Limb (tissue), 2 donors: ENCODE results near the gene WDR4.
"Not testable (repeated sequence)": the region's sequence is repeated elsewhere in the genome, so short reads cannot be mapped to it uniquely, and the experiment has no call there.

Experiments used
- DNase-seq, 2 donors: peaks; one replicate each; pipeline ENCODE4 v3.0.0-alpha.2; 2016; ENCODE audit errors: extremely low spot score in 2 of 2

WDR4 gene

DNA sequence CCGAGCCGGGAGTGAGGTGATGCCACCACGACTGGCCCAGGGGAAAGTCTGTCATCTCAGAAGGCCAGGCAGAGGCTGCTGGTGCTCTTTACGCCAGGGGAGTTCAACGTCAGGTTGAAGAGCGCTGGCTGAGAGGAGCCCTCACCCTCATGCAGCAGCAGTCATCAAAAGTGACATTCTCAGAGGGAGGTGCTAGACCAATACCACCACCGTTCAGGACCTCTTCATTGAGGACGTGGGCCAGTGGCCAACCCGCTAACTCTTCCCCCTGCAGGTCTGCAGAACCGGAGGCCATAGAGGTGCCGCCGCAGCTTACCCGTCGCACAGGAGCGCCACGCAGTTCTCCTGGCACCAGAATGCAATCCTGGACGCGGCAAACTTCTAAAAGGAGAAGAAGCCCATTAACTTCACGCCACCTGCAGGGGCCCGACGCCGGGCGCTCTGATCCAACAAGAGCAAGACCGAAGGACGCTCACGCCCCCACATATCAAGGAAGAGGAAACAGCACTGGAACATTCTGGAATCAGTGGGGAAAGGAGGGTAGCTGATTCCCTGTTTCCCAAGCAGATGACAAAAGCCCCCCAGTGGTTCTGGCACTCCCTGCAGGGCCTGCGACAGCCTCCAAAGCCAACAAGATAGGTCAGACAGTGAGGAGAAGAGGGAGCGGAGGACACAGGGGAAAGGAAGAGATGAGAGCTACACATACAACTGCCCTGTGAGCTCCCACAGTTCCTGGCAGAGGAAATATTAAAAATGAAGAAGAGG, 24.9 kb downstream of the WDR4 start:
- no peak for DNase-seq

DNA sequence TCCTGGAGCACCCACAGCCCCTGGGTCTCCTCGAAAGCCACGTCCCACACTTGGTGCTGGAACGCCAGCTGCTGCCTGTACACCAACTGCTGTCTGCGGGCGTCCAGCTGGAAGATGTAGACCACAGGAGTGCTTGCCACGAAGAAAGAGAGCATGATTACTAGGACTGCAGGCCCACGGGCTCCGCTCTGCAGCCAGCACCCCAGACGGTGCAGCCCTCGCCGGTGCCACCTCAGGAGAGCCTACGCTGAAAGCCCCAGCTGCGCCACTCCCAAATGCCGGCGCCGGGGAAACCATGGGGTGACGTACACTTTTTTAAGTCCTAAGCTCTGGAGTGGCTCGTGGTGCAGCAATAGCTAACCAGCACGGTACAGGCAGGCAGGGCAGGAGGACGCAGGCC, 25.7 kb downstream of the WDR4 start:
- no peak for DNase-seq

GRCh38 chr21:42852925-42853570, 26.3 kb downstream of the WDR4 start:
- DNase-seq = no peak

GRCh38 chr21:42851812-42852665, 27.3 kb downstream of the WDR4 start:
- DNase-seq = no peak

DNA sequence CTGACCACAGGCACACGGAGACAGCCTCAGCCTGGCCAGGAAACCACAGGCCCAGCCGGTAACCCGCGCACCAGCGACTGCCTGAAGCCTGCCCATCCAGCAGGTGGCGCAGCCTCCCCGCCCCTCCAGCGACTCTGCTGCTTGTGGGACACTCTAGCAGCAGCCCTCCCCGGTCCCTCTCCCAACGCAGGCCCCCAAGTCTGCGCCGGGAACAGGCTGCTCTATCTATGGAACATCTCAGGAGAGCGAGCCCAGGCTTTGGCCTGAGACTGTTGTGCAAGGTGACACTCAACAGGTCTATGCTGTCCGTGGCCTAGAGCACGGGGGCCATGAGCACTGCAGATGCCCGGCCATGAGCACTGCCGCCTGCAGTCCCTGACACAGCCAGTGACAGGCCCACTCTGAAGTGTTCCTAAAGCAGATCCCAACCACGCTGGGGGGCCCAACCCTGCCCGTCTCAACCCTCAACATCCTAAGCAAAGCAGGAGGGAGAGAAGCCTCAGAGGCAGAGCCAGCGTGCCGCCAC, 28.4 kb downstream of the WDR4 start:
- no peak for DNase-seq

DNA sequence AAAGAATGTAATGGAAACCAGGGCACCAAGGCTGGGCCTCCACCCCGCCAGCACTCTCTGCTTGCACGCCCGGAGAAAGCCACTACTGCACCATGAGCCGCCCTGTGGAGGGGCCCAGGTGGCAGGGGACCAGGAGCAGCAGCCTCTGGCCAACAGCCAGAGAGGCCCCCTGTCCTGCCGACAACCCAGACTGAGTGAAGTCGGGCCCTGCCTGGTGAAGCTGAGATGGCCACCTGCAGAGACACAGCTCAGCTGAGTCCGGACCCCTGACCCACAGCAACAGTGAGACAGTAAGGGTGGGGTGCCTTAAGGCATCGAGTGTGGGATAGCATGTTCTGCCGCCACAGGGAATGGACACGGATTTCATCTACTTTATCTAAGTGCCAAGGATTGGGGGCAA, 28.9 kb downstream of the WDR4 start:
- DNase-seq = no peak

DNA sequence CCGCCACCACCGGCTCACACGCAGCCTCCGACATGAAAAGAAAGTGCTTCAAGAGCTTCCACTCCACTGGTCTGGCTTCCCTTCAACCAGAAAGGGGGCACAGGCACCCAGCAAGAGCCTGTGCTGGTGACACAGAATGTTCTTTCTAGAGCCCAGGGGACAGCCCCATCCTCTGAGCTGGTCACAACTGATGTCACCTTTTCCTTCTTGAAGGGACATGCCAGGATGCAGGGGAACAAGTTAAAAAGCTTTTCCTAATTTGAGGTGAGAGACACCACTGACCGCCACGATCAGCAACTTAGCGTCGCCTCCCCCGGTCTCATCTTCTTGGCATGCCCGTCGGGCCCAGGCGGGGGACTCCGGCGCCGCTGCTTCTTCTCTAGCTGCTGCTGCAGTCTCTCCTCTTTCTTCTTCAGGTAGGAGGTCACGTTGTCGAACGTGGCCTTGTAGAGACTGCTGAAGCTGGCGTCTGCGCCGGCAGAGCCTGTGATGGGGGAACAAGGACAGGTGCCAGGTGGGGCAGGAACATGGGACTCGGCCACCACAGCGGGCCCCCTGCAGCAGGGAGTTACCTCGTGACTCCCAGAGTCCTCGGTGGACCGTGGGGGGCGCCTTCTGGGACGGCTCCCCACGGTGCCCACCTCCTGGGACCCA, 29.5 kb downstream of the WDR4 start:
- no peak for DNase-seq

- no peak for DNase-seq
Observed at GRCh38 chr21:42848932-42849758, 30.2 kb downstream of the WDR4 start.

DNA sequence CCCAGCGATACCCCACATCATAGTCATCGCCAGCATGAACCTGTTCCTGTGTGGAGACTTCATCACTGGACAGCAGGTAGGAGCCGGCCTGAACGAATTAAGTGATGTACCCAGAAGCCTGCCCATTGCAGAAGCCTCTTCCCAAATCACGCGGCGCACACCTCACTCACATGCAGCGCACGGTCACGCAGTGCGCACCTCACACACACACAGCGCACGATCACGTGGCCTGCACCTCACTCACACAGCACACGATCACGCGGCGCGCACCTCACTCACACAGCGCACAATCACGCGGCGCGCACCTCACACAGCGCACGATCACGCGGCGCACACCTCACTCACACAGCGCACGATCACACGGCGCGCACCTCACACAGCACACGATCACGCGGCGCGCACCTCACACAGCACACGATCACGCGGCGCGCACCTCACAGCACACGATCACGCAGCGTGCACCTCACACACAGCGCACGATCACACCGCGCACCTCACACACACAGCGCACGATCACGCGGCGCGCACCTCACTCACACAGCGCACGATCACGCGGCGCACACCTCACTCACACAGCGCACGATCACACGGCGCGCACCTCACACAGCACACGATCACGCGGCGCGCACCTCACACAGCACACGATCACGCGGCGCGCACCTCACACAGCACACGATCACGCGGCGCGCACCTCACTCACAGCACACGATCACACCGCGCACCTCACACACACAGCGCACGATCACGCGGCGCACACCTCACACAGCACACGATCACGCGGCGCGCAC, 31.0 kb downstream of the WDR4 start:
- DNase-seq = not testable (repeated sequence)

DNA sequence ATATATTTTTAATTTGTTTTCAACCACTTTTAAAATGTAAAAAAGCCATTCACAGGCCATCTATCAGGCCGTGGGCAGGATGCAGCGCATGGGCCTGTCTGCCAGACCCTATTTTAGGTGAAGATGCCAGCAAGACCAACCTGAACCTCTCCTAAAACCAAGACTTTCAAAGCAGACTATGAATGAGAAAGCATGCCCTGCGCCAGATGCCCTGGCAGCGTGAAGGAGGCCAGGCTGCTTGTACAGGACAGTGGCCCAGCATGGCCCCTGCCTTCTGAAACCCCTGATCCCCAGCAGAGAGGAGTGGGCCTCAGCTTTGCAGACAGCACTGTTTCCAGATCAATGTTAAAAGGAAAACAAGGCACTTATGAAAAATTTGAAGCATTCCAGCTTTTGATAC, 31.6 kb downstream of the WDR4 start:
- peak in 1 of 2 donors; percentile 9 for DNase-seq

- DNase-seq = peak in 1 of 2 donors; percentile 8
Observed at GRCh38 chr21:42847051-42847707, 32.2 kb downstream of the WDR4 start.

- peak in 1 of 2 donors; percentile 6 for DNase-seq
Observed at GRCh38 chr21:42846221-42846620, 33.1 kb downstream of the WDR4 start.

DNA sequence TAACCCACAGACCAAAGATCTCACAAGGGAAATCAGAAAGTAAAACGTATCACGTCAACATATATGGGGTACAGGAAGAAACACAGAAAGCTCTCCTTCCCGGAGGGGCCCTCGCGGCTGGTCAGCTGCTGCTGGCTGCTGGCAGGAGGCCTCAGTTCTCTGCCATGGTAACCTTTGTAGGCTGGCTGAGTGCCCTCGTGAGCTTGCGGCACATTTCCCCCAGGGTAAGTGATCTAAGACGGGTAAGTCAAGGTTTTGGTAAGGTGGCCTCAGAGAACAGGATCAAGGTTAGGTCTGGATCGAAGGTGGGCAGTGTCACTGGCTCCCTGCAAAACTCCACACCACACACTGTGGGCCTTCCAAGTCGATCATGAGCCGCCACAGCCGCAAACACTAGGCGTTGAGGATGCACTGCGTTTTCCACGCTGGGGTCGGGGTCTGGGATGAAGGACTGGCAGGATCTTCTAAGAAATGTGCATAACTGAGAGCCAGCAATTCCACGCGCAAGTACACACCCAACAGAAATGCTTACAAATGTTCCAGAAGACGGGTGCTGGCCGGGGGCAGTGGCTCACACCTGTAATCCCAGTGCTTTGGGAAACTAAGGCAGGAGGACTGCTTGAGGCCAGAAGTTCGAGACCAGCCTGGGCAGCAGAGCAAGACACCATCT, 33.9 kb downstream of the WDR4 start:
- peak in 1 of 2 donors; percentile 33 for DNase-seq

DNA sequence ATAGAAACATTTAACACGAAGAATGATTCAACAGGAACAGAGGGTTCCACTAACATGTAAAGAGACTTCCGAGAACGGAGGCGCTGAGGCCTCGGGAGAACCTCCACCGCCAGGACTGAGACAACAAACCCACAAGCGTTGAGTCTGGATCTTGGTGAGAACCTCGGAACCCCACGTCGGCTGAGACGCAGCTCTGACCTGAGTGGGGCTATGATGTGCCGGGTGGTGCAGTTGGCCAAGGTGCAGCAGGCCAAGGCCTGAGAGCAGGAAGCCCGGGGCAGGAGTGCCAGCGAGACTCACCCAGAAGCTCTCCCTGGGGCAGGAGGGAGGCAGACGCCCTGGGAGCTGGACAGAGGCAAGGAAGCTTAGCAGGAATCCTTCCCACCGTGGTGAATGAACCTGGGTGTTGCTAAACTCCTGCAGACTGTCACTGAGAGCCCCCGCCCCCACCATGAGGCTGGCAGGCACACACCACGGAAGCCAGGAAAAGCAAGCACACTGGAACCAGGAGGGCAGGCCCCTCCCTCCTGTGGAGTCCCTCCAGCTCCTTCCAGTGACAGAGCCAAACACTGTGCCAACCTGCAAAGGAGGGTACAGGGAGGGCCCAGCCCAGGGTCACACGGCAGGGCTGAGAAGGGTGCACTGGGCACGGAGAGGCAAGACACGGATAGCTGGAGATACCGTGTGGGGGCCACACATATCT, 34.8 kb downstream of the WDR4 start:
- peak in 1 of 2 donors; percentile 21 for DNase-seq

GRCh38 chr21:42843056-42843455, 36.3 kb downstream of the WDR4 start:
- DNase-seq = no peak

DNA sequence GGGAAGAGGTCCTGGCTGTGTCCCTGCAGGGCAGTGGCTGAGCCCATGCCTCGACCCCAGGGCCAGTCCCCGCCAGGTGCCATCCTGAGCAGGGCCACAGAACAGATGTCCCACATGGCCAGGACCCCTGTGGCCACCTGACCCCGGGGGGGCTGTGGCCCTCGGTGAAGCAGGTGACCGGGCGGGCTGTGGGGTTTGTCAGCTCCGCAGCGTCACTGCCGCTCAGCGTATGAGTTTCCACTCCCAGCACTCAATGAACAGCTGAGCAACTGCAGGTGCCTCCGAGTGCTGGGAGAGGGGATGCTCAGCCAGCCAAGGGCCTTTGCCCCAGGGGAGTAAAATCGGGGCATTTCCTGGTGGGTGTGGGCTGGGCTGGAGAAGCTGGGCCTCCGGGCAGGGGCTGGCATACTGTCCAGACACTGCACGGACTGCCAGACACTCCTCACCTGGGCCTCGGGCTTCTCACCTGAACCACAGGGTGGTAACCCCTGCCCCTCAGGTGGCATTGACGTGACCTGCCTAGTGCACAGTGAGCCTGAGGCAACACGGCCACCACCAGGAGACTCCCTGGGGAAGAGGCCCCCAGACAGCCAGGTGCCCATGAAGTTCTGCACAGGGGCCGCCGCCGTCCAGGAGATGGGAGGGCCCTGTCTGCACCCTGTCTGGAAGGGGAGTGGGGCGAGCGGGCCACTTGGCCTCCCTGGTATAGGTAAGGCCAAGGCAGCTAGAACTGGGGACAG, 37.3 kb downstream of the WDR4 start:
- peak in 1 of 2 donors; percentile 29 for DNase-seq
